GM19099 (cell line): ENCODE results near the gene CRYBA2.

Experiments used
- POLR2A ChIP-seq: IDR thresholded peaks from 3 replicates; pipeline ENCODE4 v1.6.1; 2011; ENCODE audit warnings: low read depth; ENCODE audit not compliant: insufficient read length; ENCODE audit errors: extremely low read depth

CRYBA2 gene, protein sequence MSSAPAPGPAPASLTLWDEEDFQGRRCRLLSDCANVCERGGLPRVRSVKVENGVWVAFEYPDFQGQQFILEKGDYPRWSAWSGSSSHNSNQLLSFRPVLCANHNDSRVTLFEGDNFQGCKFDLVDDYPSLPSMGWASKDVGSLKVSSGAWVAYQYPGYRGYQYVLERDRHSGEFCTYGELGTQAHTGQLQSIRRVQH

DNA sequence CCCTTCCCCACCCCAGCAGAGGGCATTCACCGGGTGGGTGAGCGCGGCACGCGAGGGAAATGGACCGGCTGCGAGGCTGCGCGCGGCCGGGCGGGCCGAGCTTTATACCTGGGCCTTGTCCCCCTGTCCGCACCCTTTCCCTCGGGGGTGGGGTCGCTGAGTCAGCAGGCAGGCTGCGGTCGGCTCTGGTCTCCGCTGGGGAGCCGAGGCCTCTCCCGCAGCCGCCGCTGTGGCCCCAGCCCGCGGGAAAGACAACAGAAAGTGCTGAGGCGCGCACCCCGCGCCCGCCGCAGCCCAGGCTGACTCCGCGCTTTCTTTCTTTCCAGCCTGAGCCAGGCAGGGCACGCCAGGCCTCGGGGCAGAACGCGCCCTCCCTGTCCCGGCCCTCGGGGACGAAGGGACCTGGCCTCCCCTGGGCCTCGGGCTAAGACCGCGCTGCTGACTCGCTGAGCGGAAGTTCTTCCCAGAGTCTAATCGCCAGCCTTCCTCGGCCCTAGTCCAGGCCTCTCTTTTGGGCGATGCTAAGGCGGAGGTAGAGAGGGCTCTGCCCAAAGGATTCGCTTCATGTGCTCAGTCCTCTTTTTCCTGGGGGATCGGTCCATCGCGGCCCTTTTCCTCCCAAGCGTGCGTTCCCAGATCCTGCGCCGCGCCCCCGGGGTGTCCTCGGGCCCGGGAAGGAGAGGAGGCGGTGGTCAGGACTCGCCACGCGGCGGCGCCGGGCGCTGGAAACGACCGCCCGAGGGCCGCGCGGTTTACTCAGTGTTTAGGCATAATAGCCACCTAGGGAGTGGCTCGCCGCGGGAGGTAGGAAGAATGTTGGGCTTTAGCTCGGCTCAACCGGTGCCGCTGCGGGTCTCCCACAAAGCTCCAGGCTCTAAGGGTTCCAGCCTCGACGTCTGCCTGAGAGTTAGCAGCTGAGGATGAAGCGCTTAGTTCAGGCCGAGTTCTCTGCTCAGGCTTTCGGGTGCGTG lies at the start of gene CRYBA2:
TSS of gene CRYBA2 (minus strand) at position 78 of the 971 bp plus-strand sequence. CDS start 246 bp downstream, outside the sequence.
- TF ChIP-seq POLR2A, result no peak

DNA sequence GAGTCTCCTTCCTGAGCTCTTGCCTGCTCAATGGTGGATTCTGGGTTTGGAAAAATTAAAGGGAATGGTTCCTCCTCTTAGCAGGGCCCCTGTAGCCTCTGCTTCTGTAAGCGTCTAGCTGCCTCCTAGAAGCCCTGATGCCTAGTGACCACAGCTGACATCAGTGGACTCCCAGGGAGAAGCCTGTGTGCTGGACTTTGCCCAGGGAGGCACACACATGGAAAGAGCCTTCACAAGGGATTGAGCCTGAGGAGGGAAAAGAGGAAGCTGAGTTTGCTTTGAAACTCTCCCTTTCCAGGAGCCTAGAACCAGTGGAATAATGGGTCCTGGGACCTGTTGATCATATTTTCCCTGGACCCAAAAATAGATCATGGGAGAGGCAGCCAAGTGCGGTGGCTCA lies 49.5 kb upstream of the CRYBA2 start:
- no peak for TF ChIP-seq POLR2A

DNA sequence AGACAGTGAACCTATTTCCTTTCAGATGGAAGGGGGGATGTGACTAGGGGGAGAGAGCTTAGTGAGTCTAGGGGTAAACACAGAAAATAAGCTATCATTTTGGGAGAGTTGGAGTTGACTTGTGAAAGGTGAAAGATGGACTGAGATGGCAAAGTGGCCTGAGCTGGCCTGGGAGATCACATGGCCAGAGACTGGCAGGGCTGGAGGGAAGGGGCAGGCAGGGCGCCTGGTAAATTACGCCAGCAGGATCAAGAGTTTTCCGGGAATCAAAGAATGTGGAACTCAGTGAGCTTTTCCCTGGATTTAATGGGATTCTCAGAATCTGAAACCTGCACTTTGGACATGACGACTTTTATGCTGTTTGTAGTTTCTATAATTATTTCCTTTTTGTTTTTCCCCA lies 48.9 kb upstream of the CRYBA2 start:
- no peak for TF ChIP-seq POLR2A

DNA sequence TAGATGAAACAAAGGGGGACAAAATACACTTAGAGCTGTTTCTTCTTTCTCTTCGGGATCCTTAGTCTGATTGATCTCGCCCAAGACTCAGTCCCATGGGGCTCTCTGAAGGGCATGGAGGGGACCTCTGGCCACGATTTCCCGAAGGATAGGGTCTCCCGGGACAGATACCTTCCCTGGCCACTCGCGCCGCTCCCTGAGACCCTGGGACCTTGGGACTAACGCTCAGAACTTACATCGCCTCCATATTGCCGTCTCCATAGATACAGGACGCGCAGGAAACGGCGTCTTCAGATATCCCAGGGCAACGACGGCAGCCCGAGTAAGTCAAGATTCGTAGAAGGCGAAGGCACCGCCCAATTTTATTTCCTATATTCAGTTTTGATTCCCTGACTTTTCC lies 48.0 kb upstream of the CRYBA2 start, which contains the start of gene CFAP65:
TSS of gene CFAP65 (minus strand) at position 265 of the 400 bp plus-strand sequence. CDS start 2,468 bp downstream, outside the sequence.
- TF ChIP-seq POLR2A, result no peak

DNA sequence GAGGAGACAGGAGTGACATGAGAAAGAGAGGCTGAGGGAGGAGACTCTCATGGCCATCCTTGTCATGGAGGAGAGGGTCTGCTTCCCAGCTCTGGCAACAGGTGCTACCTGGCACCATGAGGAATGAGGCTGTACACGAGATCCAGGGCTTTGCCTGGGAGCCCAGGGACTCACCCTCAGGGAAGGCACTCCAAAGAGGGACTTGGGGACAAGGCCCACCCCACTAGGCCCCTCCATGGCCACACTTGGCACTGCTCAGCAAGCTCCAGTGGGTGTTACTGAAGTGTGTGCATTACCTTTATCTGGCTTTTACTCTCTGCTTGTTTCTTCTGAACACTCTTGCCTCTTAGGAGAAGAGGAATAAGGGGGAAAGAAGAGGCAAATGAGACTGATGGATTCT lies 45.4 kb upstream of the CRYBA2 start:
- no peak for TF ChIP-seq POLR2A

DNA sequence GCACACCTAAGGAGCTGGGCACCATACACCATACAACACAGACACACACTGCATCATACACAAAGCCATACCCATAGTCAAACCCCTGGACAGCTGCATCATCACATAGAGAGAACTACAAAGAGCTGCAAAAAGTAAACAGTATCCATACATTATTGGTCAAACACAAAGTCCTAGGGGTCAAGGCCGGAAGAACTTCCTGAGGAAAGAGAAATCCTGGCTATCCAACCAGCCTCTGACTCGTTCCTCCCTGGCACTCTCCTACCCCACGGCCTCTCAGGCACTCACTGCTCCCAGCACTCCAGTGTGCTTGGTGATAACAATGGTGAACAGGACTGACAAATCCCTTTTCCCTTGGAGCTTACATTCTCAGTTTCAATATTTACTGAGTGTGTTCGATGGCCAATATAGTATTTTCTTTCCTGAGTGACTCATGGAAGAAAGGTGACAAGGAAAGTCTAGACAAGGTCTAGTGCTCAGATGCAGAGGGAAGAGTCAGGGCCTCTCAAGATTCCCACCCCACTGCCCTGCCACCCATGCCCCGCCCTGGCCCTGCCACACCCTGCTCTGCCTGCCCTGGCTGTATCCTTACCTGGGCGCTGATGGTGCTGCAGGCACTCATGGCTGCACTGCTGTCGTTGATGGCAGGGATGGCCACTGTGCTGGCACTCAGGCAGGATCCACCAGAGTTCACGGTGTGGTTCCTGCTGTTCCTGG lies 44.7 kb upstream of the CRYBA2 start:
- TF ChIP-seq POLR2A, result no peak

- no peak for TF ChIP-seq POLR2A
Measured at GRCh38 chr2:219035942-219036341, 42.7 kb upstream of the CRYBA2 start.

GRCh38 chr2:219034823-219035222 lies 41.6 kb upstream of the CRYBA2 start:
- TF ChIP-seq POLR2A, result no peak

DNA sequence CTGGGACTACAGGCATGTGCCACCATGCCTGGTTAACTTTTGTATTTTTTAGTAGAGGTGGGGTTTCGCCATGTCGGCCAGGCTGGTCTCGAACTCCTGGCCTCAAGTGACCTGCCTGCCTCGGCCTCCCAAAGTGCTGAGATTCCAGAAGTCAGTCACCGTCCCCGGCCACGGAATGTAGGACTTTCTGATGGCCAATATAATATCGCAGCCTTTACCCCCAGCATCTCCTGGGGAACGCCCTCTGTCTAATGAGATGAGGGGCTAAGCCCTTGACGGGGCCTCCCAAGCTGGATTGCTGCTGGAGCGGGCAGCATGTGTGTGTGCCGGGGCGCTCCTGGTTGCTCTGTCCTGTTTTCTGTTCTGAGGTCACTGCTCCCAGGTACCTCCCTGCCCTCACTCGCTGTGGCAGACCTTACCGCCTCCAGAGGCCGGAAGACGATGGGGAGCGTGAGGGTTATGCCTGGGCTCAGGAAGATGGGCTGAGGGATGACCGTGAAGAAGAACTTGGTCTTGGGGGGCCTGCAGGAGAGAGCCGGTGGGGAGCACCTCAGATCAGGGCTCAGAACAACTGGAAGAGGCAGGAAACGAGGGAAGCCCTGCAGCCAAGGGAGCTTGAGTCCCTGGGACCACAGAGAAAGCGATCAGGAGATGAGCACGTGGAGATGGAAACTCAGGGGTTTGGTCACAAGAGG lies 39.0 kb upstream of the CRYBA2 start:
- no peak for TF ChIP-seq POLR2A

DNA sequence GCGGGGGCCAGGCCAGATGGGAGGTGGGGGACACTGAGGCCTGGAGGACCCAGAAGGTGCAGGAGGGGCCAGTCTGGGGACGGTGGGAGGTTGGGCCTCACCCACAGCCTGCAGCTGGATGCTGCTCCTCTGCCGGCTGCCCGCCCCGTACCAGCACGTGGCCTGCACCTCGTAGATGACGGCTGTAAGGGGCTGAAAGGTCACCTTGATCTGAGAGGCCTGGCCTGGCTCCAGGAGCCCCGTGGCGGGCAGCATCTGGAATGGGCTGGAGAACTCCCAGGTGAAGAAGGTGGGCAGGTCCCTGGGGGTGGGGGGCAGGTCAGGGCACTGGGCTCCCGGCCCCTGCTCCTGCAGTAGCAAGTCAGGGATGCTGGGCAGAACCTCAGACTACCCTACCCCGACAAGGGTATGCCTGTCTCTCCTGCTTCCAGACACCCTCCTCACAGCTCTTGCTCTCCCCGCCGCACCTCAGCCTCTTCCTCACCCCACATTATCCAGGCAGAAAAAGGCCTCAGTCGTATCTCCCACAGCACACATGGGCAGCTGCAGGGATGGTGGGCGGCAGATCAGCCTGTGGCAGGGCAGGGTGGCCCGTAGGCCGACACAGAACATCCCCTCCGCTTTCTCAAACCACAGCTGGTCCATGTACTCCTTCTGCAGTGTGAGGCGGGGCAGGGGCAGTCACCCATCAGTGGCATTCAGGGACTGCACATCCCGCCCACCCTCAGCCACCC lies 38.0 kb upstream of the CRYBA2 start:
- TF ChIP-seq POLR2A, result no peak

DNA sequence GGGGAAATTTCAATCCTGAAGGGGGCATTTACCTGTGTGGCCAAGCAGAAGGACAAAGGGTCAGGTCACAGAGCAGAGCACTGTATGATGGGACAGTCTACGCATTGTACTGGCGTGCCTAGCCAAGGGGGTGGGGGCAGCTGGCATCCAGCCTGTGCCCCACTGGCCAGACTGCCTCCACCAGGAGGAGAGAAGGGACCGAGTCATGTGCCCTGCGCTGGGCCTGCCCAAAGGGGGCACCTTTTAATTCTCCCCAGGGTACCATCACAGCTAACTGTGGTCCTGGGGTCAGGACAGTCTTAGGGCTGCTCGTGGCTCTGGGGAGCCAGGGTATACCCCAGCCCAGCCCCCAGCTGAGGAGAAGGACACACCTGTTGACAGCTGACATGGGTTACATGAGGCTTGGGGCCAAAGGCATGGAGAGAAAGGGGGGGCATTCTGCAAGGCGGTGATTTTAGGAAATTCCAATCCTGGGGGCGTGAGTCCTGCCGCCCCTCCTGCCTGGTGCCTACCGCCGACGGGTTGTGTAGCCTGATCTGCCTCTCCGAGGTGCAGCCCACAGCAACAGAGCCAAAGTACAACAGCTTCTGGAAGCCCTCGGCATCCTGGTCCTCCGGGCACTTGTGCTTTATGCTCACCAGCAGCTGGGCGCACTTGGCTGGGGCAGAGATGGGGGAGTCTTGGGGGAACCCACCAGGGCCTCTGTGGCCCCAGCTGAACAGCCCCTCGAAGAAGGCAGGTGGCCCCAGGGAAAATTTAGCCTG lies 37.1 kb upstream of the CRYBA2 start:
- TF ChIP-seq POLR2A, result no peak

- TF ChIP-seq POLR2A, result no peak
Measured at GRCh38 chr2:219029829-219030165, 36.6 kb upstream of the CRYBA2 start.

DNA sequence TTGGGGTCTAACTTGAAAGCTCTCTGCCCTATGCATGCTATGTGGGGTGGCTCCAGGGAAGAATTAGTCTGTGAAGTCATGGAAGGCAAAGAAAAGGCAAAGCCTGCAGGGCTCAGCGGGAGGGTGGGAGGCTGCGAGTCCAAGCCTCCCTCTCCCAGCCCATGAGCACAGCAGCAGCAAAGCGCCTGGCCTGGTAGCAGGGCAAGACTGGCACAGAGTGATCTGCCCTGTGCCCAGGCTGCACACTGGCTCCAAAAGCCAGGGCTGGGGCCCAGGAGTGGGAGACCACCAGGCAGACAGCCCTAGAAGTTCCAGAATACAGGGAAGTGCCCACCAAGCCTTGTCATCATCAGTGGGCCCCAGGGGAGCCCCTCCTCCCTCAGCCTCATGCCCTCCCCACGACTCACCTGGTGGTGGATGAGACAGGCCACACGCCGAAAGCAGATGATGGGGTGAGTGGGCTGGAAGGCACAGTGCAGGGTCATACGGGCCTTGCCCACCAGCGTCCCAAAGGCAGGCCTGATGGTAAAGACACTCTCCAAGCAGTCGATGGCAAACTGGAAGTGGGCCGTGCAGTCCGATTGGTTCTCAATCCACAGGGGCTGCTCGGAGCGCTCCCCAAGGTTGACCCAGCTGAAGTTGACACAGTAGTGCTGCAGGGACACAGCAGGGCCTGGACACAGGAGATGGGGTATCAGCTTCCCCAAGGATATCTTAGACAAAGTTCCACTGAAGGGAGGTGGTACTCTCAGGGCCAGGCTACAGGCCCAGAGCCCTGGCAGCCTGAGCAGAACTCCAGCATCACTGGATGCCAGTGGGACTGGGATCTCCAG lies 36.0 kb upstream of the CRYBA2 start:
- TF ChIP-seq POLR2A, result no peak

- no peak for TF ChIP-seq POLR2A
Measured at GRCh38 chr2:219028141-219028540, 34.9 kb upstream of the CRYBA2 start.
